Left renal pelvis (tissue), 4 donors: ENCODE data around the gene OPRL1. TPM values are rescaled to one million over a fixed set of nuclear protein-coding genes. Genes with fewer than 3 reads are reported as not detected.

Source experiments
- DNase-seq, 4 donors: peaks; one replicate each; pipeline ENCODE4 v3.0.0-alpha.2; 2013; ENCODE audit warnings: low read depth in 4 of 4, low spot score in 3 of 4
- polyA plus RNA-seq, 4 donors: library from polyadenylated mRNA; unstranded; fragments of 120-200 nt; gene quantifications; one replicate each; pipeline ENCODE4 v1.2.1, GENCODE V29; 2013; ENCODE audit not compliant: insufficient read length in 4 of 4

OPRL1 gene
- 1 to 10 TPM in 3 of 4 donors, under 1 TPM in 1; 0.64 to 1.5 (median 1.2) TPM for polyA plus RNA-seq

GRCh38 chr20:64080013-64080812 lies at the start of gene OPRL1:
Gene OPRL1, plus strand, starts transcription at chr20:64080082. Its CDS starts 12,639 bp downstream, at chr20:64092721.
- DNase-seq: no peak

GRCh38 chr20:64030371-64031134 lies 49.3 kb upstream of the OPRL1 start:
- DNase-seq: no peak

GRCh38 chr20:64031822-64032314 lies 48.0 kb upstream of the OPRL1 start:
- no peak for DNase-seq

- no peak for DNase-seq
Observed at GRCh38 chr20:64032706-64033624, 46.9 kb upstream of the OPRL1 start.

- no peak for DNase-seq
Observed at GRCh38 chr20:64033981-64034493, 45.8 kb upstream of the OPRL1 start.

- no peak for DNase-seq
Observed at GRCh38 chr20:64035066-64035932, 44.6 kb upstream of the OPRL1 start.

- DNase-seq: no peak
Observed at GRCh38 chr20:64035933-64036345, 43.9 kb upstream of the OPRL1 start, which contains the start of gene C20orf204. Gene C20orf204, plus strand, starts transcription at chr20:64036182. Its CDS starts 142 bp downstream, at chr20:64036324.

- DNase-seq: no peak
Observed at GRCh38 chr20:64036346-64037198, 43.3 kb upstream of the OPRL1 start.

- DNase-seq: no peak
Observed at GRCh38 chr20:64037199-64037497, 42.7 kb upstream of the OPRL1 start.

GRCh38 chr20:64037498-64038213 lies 42.2 kb upstream of the OPRL1 start:
- DNase-seq: no peak

GRCh38 chr20:64038224-64038564 lies 41.7 kb upstream of the OPRL1 start:
- no peak for DNase-seq

GRCh38 chr20:64038565-64039292 lies 41.2 kb upstream of the OPRL1 start:
- DNase-seq: peak in 1 of 4 donors; percentile 57

- DNase-seq: no peak
Observed at GRCh38 chr20:64039293-64040160, 40.4 kb upstream of the OPRL1 start.

GRCh38 chr20:64040231-64041039 lies 39.4 kb upstream of the OPRL1 start:
- no peak for DNase-seq

GRCh38 chr20:64041040-64041780 lies 38.7 kb upstream of the OPRL1 start:
- no peak for DNase-seq
